Stimulated activated naive CD4-positive, alpha-beta T cell (primary cell): ENCODE results near the gene KRT78.

Experiments
- DNase-seq, 6 experiments: peaks; one replicate each; lab custom pipeline; 2025; lab: John Stamatoyannopoulos, UW

Gene KRT78

DNA sequence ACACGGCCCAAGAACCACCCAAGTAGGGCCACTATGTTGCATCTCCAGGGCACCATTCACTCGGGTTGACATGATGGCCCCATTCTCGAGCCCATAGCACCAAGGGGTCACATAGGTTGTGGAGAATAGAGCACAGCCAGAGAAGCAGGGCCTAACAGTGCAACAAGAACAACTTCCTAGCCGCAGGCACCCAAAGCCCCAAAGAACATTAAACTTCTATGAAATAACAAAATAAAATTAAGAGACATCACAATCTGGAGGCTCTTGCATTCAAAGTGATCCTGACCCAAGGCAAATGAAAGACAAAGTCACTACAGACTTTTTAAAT lies 36.8 kb downstream of the KRT78 start:
- DNase-seq = no peak

DNA sequence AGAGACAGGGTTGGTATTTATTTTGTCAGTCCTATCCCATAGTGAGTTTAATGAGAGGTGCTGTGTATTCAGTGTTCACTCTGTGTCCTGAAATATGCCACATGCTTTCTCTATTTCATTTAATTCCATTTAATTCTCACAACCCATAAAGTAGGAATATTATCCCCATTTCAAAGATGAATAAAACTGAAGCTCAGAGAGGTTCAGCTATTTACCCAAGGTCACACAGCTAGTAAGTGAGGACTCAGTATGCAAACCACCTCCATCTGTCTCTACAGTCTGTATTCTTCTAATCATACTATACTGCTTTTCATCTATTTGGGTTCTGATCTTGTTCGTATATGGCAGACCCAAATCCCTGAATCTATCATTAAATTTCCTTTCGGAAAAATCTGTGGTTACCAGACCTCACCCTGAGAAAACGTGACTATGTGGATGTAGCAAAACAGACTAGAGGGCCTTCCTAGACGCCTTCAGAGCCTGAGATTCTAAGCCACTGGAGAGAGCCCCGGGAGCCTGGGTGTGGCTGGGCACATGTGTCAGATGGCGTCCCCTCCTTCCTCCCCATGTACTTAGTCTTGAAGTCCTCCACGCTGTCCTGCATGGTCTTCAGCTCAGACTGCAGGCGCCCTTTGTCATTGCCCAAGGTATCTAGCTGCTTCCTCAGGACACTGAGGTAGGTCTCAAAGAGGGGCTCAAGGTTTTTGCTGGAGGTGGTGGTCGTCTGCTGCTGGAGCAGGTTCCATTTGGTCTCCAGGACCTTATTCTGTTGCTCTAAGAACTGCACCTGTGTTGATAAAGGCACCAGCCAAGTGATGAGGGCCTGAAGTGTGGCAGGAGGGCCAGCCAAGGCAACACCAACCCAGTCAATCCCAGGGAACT lies 37.4 kb downstream of the KRT78 start:
- no peak for DNase-seq

DNA sequence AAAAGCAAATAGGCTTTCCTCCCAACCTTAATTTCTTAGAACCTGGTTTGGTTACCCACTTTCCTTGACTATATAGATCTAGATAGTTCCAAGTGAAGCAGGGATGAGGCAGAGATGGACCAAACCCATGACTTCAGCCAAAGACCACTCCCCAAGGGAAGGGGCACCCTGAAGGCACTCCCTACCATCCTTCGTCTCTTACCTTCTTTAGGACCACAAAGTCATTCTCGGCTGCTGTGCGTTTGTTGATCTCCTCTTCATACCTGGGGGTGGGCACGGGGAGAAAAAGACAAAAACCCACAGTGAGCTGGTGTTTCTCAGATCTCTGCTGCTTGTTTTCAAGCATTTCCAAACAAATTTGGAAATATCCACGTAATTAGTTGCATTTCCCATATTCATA lies 38.2 kb downstream of the KRT78 start:
- no peak for DNase-seq

DNA sequence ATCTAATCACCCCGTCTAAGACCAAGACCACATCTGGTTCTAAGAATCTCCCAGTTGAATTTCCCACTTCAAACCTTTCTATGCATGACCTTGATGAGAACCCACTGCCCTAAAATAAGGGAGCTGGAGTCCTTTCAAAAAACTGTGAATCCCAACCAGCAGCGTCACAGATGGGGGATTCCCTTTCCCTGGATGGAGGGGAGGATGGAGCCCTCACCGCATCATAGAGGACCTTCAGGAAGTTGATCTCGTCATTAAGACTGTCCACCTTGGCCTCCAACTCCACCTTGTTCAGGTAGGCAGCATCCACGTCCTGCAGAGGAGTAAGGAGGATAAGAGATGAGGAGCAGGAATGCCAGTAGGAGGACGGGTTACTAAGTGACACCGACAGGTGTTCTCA lies 39.6 kb downstream of the KRT78 start:
- no peak for DNase-seq

DNA sequence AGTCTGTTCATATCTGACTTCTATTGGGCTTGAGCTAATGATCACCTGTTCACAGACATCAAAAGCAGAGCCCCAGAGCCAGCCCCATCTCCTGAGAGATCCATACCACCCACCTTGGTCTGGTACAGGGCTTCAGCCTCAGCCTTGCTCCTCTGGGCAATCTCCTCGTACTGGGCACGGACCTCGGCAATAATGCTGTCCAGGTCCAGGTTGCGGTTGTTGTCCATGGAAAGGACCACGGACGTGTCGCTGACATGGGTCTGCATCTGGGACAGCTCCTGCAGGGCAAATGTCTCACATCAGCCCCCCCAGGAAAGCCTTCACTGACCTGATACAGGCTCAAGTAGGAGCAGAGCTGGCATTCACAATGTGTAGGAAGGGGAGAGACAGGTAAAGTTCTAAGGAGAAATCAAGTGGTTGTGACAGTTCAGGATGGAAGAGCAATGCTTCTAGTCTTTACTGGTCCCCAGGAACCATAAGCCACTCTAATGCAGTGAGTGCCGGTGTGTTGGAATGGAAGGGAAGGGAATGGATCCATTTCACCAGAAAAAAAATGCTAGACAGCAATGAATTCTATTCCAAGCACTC lies 40.1 kb downstream of the KRT78 start:
- DNase-seq = no peak

DNA sequence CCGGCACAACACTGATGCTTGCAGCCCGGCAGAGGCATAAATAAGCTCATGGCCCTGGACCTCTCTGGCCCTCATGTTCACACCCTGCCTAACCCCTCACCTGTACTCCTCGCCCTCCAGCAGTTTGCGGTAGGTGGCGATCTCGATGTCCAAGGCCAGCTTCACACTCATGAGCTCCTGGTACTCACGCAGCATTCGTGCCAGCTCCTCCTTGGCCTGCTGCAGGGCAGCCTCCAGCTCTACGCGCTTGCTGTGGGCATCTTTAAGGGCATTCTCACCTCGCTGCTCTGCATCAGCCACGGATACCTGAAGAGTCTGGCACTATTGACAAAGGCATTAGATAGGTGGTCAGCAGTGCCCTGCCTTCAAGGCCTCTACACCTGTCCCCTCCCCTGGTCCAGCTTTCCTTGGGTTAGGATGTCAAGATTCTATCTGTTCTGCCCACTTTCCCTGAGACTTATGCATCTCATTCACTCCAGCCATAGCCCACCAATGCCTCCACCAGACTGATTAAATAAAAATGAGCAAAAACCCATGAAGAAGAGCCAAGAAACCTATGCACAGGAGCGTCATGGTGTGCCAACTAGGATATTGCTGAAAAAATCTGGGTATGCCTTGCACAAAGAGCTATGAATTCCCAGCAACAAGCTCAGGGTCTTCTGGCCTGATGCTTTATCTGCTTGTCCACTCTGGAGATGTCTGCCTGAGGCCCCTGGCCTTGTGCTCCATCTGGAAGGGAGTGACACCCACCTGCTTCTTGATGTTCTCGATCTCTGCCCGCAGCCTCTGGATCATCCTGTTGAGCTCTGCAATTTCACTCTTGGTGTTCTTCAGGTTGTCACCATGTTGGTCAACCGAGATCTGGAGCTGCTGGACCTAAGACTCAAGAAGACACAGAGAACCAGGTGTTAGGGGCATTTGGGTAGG lies 41.0 kb downstream of the KRT78 start:
- DNase-seq = no peak

DNA sequence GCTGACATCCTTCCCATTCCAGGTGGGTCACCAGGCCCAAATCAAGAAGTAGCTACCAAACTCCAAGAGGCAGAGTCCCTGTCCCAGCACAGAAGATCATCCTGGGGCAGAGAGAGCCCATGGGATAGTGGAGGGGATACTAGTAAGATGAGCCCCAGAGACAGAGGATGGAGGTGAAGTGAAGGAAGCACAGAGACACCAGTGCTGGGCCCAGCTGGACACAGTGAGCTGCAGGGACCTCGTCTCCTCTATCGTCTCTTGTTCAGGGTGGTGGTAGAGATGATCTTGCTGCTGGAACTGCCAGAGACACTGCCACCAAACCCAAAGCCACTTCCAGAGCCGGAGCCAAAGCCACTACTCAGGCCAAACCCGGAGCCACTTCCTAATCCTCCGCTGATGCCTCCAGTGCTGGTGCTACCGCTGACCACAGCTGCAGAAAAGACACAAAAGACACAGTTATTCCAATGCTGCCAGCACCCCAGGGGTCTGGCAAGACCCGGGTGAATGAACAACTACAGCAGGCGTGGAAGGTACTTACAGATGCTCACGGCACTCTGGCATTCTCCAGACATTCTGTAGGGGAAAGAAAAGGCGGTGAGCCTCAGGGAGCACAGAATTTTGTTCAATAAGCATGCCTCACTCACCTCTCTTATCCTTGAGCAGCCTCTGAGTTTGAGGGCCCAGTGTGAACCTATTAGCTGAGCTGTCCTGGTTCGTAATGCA lies 41.8 kb downstream of the KRT78 start:
- no peak for DNase-seq

DNA sequence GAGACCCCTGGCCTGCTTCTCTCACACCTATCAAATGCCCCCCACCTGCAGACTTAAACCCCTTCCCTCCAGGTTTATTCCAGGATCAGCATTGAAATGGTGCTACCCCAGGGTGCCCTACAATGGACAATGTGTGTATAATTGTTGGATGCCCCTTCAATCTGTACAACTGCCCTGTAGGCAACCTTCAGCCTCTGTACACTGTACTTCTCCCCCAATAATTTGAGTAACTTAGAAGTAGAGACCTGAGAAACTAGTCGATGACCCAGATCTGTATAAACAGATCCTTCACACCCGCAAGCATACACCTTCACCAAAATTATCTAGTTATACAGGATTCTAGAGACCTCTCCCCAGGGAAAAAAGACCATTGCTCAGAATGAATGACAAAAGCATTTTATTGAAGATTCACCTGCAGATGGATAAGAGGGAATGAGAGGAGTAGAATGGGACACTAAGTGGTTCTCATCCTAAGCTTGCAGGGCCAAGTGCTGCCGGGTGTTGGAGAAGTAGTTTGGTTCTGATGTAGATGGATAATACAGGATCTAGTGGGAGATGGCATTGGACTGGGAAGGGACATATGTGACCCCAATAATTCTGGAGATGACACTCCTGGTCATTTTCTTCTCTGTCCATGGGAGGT lies 42.5 kb downstream of the KRT78 start:
- no peak for DNase-seq

DNA sequence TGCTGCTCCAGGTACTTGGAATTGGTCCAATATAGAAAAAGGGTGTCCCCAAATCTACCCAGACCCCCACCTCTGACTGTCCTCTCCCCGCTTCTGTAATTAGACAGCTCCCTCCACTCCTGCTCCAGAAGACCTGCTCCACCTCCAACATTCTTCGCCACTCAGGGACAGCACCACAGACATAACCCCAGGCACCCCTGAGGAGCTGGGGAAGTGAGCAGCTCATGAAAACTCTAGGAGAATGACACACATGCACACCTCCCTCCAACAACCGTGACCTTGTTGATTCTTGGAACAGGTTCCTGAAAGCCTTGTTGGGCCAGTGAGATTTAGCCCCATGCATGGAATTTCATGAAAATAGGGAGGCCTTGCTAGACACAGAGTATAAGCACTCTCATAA lies 43.1 kb downstream of the KRT78 start:
- DNase-seq = no peak

DNA sequence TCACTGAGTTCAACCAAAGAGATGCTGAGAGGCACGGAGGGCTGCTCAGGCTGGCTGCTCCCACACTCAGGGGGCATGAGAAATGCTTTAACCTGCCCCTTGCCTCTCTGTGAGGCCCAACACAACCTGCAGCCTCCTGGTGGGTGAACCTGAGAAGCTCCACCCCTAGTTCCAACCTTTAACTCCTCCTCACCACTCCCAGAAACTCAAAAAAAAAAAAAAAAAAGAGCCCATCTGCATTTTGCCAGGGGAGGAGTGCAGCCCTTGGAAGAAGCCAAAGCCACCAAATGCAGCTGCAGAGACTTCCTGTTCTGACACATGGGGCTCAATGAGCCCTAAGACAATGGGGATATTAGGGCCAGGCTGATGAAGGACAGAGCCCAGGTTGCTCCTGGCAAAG lies 43.8 kb downstream of the KRT78 start:
- no peak for DNase-seq

DNA sequence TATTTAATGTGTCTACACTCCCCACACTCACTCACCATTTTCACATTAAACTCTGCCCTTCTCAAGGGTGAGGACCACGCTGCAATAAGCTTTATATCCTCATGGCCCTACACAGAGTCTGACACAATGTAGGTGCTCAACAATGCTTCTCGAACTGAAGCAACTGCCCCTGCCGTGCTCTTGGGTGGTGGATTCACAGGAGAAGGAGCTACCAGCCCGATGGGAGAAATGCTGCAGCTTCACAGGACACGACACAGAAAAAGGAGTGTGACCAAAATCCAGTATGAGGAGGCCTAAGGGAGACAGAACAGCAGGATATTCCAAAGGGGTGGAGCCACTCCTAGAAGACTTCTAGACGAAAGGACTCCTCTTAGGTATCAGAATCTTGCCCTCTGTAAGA lies 46.4 kb downstream of the KRT78 start:
- DNase-seq = no peak

DNA sequence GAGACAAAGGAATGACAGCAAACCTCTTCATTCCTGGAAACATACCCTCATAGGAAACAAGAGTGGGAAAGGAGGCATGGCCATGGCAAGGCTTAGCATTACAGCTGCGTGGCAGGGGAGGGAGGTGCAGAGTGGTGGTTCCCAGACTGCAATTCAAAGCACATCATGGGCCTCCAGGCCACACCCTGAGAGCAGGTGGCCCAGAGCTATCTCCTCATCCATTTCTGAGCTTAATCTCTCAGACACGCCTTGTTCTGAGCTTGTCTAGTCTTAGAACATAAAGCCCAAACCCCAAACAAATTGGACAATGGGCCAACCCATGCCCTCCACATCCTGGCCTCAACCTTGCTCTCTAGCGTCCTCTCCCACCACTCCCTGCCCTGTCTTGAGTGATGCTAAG lies 47.0 kb downstream of the KRT78 start:
- DNase-seq = no peak

DNA sequence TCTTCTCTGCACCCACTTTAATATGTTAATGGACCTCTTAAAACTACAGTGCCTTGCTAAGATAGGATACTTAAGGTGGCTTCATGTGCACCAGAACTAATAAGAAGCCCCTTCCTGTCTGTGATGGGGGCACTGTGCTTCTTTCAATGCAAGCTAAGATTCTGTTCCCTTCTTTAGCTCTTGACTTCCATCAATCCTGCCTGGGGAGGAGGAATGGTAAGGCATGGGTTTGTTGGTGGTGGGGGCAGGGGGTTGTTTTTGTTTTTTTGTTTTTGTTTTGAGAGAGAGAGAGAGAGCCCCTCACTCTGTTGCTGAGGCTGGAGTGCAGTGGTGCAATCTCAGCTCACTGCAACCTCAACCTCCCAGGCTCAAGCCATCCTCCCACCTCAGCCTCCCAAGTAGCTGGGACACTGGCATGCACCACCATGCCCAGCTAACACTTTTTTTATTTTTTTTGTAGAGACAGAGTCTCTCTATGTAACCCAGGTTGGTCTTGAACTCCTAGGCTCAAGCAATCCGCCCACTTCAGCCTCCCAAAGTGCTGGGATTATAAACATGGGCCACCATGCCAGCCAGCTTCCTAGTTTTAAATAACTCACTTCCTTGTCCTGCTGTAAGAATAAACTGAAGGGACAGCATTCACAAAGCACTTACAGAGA lies 48.4 kb downstream of the KRT78 start:
- DNase-seq = no peak

DNA sequence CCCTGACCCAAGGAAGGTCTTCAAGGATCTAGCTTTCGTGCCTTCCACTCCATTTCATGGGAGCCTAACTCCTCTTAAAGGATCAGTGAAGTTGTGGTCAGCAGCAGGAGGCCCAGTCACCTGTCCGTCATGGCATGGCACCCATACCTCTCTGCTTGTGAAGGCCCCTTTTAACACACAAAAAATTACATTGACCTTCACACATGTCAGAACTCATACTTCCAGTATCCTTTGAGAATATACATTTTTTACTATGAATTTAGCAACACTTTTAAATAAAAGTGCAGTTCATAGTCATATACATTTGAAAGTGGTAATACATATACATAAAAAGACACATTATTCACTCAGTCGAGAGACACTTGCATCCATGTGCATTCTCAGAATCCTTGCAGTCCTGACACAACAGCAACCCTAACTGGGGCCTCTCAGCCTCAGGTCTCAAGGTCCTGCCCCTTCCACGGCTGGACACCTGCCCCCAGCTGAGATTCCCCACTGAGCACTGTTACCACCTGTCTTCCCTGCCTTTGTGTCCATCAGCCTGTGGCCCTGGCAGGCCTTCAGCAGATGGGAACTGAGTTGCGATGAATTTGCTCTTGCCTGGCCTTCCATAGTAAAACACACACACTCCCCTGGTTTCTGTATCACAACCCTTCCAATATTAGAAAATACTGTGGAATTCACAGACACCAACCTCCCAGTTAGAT lies 49.1 kb downstream of the KRT78 start:
- no peak for DNase-seq

DNA sequence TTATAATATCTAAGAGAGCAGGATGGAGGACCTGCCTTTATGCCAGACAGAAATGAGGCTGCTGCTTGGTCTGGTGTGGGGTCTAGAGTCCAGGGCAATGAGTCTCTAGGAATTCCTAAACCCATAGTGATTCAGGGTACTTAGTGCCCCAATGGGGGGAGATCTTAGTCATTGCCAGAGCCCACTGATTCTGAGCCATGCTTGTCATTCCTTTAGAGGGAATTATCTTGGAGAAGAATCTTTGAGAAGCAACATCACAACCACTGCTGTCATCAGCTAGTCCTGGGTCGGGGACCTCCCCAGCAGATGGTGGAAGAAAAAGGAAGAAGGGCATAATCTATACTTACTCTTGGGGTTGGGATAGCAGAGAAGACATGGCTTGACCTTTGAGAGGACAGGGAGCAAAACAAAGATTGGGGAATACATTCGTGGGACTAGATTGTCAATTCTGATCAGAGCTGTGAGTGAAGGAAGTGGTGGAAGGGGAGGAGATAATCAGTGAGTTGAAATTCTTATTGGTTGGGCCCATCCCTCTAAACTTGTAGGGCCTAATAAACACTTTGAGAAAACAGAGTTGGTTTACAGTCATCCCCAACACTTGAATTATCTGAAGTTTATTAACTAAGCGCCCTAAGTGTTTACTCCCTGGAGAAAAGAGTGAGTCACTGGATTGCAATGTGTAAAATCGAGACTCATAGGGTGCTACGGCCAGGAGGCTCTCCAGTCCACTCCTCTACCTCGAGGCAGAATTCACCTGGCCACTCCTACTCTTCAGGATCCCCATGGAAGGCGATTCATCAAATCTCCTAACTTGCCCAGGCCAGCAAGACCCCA lies 49.9 kb downstream of the KRT78 start:
- no peak for DNase-seq

DNA sequence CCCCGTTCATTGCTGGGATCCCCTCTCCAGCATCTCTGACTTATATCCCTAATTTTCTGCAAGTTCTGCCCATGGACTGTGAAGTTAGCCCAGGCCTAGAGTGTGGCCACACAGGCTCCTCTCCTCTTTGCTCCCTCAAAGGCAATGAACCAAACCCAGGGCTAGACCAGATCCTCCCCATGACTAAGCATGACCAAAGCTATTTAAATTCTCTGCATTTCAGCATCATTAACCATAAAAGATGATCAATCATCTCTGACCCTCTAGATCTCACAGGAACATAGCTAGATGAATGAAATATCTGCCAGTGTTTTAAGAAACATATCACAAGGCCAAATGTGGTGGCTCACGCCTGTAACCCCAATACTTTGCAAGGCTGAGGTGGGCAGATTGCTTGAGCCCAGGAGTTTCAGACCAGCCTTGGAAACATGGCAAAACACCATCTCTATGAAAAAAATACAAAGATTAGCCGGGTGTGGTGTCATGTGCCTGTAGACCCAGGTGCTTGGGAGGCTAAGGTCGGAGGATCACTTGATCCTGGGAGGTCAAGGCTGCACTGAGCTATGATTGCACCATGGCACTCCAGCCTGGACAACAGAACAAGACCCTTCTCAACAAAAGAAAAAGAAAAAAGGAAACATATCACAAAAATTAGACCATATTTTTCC lies 50.7 kb downstream of the KRT78 start:
- DNase-seq = no peak

DNA sequence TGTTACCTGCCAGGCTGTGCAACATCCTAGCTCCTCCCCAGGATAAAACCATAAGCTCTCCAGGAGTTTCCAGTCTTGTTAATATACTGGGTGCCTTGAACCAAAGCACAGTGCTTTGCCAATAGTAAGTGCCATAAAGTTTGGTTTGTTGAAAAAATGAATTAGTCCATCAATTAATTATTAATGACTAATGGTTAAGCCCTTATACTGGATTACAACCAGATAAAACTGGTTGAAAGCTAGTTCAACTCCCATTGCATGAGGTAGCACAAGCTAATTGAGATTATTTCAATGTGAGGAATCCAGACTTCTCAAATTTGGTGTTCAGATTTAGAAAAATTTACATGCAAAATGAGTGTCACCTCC lies 51.3 kb downstream of the KRT78 start:
- no peak for DNase-seq

DNA sequence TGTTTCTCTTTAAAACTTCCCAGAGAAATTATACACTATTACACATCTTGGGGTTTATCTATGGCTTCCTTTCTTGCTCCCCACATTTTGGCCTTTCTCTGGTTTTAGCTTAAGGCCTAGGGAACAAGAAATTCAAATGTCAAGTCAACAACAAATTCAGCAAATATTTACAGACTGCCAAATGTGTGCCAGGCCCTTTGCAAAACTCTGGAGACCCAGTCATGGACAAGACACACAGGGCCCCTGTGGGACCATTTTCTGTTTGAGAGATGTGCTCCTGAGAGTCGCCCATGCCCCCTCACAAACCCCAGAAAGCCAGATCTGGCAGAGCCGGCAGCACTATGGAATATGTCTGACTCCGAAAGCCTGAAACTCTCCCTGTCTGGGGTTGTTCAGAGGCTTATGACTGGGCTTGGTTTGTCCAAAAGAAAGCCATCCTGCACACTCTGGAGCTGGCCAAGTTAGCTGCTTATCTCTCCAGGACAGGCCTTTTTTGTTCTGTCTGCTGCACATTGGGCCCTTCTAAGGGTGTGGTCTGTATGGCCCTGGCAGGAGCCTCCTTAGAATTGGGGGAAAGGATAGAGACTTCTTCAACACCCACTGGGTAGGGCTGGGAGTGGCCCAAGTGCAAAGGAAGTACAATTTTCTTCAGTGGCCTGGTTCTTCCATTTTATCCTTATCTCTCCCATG lies 51.8 kb downstream of the KRT78 start:
- no peak for DNase-seq

DNA sequence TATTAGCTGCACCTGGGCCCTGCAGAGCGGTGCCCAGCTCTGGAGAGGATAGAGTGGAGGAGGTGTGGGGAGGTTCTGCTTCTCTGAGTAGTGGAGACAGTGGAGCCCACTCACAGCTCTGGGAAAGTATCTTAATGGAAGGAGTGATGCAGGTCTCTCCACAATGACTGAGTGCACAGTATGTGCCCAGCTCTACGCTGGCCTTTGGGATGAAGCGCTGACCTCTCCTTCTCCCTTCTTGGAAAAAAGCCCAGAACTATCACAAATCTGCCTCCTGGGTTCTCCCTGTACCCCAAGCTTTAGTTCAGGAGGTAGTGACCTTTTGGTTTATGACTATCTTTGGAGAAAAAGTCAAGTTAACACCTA lies 52.4 kb downstream of the KRT78 start:
- DNase-seq = no peak
